Bronchial epithelial cell (primary cell): ENCODE data around the gene STUB1. TPM values are rescaled to one million over a fixed set of nuclear protein-coding genes. Genes with fewer than 3 reads are reported as not detected.

Experiments
- DNase-seq: peaks from one replicate; pipeline ENCODE4 v3.0.0-alpha.2; 2010; ENCODE audit warnings: low read depth
- FAIRE-seq: peaks from 2 replicates; lab custom pipeline; 2011; peaks lifted over from hg19 to GRCh38; lab: Jason Lieb, UNC
- H3K27me3 ChIP-seq: 2 replicates; pipeline ENCODE4 v1.5.1; 2011; ENCODE audit warnings: low read length; ENCODE audit not compliant: control insufficient read depth, insufficient read depth
- H3K36me3 ChIP-seq: 2 replicates; pipeline ENCODE4 v1.5.1; 2011; ENCODE audit warnings: low read length; ENCODE audit not compliant: control insufficient read depth, insufficient read depth
- H3K4me3 ChIP-seq: 2 replicates; pipeline ENCODE4 v1.5.1; 2011; ENCODE audit warnings: mild to moderate bottlenecking, low read depth, low read length, control low read depth
- total RNA-seq: library from RNA; depleted of rRNA; stranded (reverse); fragments of >200 nt; gene quantifications from 2 replicates; pipeline ENCODE4 v1.2.1, GENCODE V29; 2014
- TF ChIP-seq, protein P1 (sequence below): IDR thresholded peaks from 2 replicates; pipeline ENCODE4 v1.5.1; 2011; ENCODE audit warnings: mild to moderate bottlenecking, moderate library complexity, low read length, control low read depth, inconsistent platforms; ENCODE audit not compliant: insufficient read depth, severe bottlenecking

The STUB1 gene
- total RNA-seq, 1 donor from 2014 or later: 204 TPM

GRCh38 chr16:674968-675883, 5.0 kb upstream of the STUB1 start, which contains the start of gene RHBDL1:
Gene RHBDL1 (plus strand): TSS chr16:675671. CDS start chr16:675791, 120 bp downstream.
- DNase-seq: no peak
- Histone ChIP-seq H3K27me3 (no peaks in the 10 kb centered on the region), H3K36me3 (peaks cover 24% of the 10 kb centered on the region), H3K4me3 (peak within 1 kb of the TSS; percentile 30)
- TF ChIP-seq, protein P1, sequence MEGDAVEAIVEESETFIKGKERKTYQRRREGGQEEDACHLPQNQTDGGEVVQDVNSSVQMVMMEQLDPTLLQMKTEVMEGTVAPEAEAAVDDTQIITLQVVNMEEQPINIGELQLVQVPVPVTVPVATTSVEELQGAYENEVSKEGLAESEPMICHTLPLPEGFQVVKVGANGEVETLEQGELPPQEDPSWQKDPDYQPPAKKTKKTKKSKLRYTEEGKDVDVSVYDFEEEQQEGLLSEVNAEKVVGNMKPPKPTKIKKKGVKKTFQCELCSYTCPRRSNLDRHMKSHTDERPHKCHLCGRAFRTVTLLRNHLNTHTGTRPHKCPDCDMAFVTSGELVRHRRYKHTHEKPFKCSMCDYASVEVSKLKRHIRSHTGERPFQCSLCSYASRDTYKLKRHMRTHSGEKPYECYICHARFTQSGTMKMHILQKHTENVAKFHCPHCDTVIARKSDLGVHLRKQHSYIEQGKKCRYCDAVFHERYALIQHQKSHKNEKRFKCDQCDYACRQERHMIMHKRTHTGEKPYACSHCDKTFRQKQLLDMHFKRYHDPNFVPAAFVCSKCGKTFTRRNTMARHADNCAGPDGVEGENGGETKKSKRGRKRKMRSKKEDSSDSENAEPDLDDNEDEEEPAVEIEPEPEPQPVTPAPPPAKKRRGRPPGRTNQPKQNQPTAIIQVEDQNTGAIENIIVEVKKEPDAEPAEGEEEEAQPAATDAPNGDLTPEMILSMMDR: no peak
- FAIRE-seq: no peak

DNA sequence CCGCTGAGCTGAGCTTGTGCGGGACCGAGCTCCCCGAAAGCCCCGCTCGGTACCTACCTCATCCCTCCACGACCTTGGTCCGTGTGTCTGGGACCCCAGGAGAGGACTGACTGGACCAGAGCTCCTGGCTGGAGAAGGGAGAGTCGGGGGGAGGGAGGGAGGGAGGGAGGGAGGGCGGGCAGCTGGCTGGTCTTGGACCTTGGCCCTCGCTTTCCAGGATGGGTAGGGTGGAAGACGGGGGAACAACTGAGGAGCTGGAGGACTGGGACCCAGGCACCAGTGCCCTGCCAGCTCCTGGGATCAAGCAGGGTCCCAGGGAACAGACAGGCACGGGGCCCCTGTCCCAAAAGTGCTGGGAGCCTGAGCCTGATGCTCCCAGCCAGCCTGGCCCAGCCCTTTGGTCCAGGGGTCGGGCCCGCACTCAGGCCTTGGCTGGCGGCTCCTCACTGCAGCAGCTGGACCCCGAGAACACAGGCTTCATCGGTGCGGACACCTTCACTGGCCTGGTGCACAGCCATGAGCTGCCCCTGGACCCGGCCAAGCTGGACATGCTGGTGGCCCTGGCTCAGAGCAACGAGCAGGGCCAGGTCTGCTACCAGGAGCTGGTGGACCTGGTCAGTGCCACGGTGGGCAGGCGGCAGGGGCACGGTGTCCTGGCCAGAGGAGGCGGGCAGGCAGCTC, 4.2 kb upstream of the STUB1 start:
- peak overlapping the region; percentile 30 for H3K4me3 ChIP-seq
- DNase-seq: no peak

GRCh38 chr16:676565-676902, 3.7 kb upstream of the STUB1 start:
- Histone ChIP-seq H3K27me3 (no peaks in the 10 kb centered on the region), H3K36me3 (peaks cover 21% of the 10 kb centered on the region), H3K4me3 (peak overlapping the region; percentile 14)
- FAIRE-seq: no peak
- no peak for DNase-seq
- TF ChIP-seq, protein P1: no peak

More for the DNA sequence above, 4.2 kb upstream of the STUB1 start:
- Histone ChIP-seq H3K36me3 (peaks cover 19% of the 10 kb centered on the region), H3K27me3 (no peaks in the 10 kb centered on the region)
- FAIRE-seq: no peak
- TF ChIP-seq, protein P1: no peak

DNA sequence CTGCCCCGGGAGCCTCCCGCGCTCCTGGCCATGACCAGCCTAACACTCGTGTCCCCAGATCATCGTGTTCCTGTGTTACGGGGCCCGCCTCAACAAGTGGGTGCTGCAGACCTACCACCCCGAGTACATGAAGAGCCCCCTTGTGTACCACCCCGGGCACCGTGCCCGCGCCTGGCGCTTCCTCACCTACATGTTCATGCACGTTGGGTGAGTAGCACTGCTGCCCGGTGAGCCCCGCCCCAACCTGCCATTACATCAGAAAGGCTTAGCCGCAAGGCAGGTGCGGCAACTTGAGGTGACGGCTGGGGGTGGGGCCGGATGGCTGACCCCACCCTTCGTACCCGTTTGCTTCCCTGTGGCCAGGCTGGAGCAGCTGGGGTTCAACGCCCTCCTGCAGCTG, 3.3 kb upstream of the STUB1 start:
- peak overlapping the region; percentile 42 for H3K4me3 ChIP-seq

GRCh38 chr16:677316-678190, 2.7 kb upstream of the STUB1 start:
- DNase-seq (no peak), FAIRE-seq (no peak)
- H3K36me3 ChIP-seq: peaks cover 24% of the 10 kb centered on the region
- no peaks in the 10 kb centered on the region for H3K27me3 ChIP-seq
- H3K4me3 ChIP-seq: peak overlapping the region; percentile 42
- TF ChIP-seq, protein P1: no peak

More for the DNA sequence above, 3.3 kb upstream of the STUB1 start:
- peak; percentile 92 for DNase-seq
- peaks cover 24% of the 10 kb centered on the region for H3K36me3 ChIP-seq
- TF ChIP-seq, protein P1: no peak
- H3K27me3 ChIP-seq: no peaks in the 10 kb centered on the region
- FAIRE-seq: peak; percentile 62
